ENCODE measurements around the gene OR11A1.

GRCh38 chr6:29426654-29427053, 30.2 kb downstream of the OR11A1 start:
- TF ChIP-seq CTCF (IDR thresholded peaks at IDR 0.05; ENCODE audit: low read length), result no peak
- no peak for TF ChIP-seq EZH2phosphoT487 (IDR thresholded peaks at IDR 0.05; ENCODE audit: low read length)
